H7 (cell line): ENCODE data around the gene FGF14. TPM values are rescaled to one million over a fixed set of nuclear protein-coding genes. Genes with fewer than 3 reads are reported as not detected.

Source experiments
- DNase-seq: peaks from one replicate; pipeline ENCODE4 v3.0.0; 2012
- H3K27me3 ChIP-seq: 2 replicates; pipeline ENCODE4 v1.6.0; 2011; ENCODE audit warnings: mild to moderate bottlenecking, low read length; ENCODE audit not compliant: control insufficient read depth, insufficient read depth
- H3K36me3 ChIP-seq: replicated peaks from 2 replicates; pipeline ENCODE4 v1.5.1; 2011; ENCODE audit warnings: low read length; ENCODE audit not compliant: control insufficient read depth, insufficient read depth
- H3K4me3 ChIP-seq: 2 replicates; pipeline ENCODE4 v1.5.1; 2011; ENCODE audit warnings: low read depth, mild to moderate bottlenecking, control low read depth, low read length, moderate library complexity; ENCODE audit not compliant: insufficient read depth
- total RNA-seq: library from RNA; depleted of rRNA; stranded (reverse); fragments of >200 nt; shearing (Covaris generic); gene quantifications from 2 replicates; pipeline ENCODE4 v1.2.3, GENCODE V29; 2014

FGF14 gene
- total RNA-seq, 1 experiment from 2014 or later = 0.73 TPM

GRCh38 chr13:101965096-101965495, 436.8 kb downstream of the FGF14 start:
- no peak for DNase-seq
- no peaks in the 10 kb centered on the region for H3K36me3 ChIP-seq
- no peaks in the 10 kb centered on the region for H3K27me3 ChIP-seq
- H3K4me3 ChIP-seq = no peak overlapping the region

DNA sequence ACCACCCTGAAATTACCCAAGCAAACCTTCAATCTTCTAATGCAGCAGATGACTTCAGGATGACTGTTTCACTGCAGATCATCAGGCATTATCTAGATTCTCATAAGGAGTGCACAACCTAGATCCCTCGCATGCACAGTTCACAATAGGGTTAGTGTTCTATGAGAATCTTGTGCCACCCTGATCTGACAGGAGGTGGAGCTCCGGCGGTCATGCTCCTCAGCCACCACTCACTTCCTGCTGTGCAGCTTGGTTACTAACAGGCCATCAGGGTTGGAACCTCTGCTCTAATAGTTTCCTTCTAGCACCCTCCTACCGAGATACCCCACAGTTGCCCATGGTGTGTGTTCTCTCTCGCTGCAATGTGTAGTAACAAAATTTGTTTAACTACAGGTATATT, 442.8 kb downstream of the FGF14 start:
- Histone ChIP-seq H3K36me3 (no peaks in the 10 kb centered on the region), H3K27me3 (no peaks in the 10 kb centered on the region), H3K4me3 (no peak overlapping the region)
- no peak for DNase-seq

DNA sequence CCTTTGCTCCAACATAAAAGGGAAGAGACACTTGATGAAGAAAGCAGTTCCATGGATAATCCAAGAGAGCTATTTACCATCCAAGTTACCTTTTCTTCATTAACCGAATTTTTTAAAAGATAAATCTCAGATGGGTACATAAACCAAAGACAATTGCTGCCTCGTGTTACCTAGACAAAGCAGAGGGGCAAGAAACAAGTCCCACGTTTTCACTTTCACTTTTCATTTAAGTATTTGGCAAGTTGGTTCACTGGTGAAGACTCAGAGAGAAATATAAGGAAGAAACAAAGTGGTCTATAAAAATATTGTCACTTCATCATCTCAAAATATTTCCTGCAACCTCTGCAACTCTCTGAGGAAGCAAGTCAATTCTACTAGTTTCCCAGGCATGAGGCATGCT, 446.1 kb downstream of the FGF14 start:
- H3K36me3 ChIP-seq = no peaks in the 10 kb centered on the region
- no peaks in the 10 kb centered on the region for H3K27me3 ChIP-seq
- no peak overlapping the region for H3K4me3 ChIP-seq
- no peak for DNase-seq

GRCh38 chr13:101951114-101951513, 450.7 kb downstream of the FGF14 start:
- Histone ChIP-seq H3K4me3 (no peak overlapping the region), H3K27me3 (no peaks in the 10 kb centered on the region), H3K36me3 (no peaks in the 10 kb centered on the region)
- no peak for DNase-seq

DNA sequence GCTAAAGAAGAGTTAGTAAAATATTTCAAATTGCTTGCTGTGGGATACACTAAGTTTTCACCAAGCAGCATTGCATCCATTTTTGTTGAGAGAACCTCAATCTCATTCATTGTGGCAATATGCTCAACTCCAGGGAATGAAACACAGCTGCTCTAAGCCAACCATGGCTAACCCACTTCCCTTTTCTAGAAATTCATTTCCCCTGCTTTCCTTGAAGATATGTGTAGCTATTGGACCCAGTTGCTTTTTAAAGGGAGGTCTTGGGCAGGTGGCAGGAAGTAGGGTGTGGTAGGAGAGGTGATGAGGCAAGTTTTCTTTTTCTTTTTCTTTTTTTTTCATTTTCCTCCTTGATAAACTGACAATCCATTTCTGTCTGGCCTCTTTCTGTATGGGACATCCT, 452.2 kb downstream of the FGF14 start:
- H3K27me3 ChIP-seq = no peaks in the 10 kb centered on the region
- H3K4me3 ChIP-seq = no peak overlapping the region
- no peak for DNase-seq
- no peaks in the 10 kb centered on the region for H3K36me3 ChIP-seq

DNA sequence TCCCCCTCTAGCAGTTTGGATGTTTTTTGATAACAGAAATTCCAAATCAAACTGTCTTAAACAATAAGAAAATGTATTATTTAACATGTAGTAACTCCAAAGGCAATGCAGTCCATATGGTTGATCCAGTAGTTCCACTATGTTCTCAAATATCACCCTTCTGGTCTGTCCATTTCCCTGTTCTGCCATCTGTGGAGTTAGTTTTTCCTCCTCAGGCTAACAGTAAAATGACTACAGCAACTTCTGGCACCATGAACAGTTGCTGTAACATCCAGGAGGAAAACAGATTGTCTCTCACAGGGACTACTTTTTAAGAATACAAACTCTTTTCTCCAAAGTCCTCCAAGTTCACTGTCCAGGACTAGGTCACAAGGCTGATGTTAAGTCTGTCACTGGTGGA, 455.4 kb downstream of the FGF14 start:
- DNase-seq = no peak
- Histone ChIP-seq H3K36me3 (no peaks in the 10 kb centered on the region), H3K27me3 (no peaks in the 10 kb centered on the region), H3K4me3 (no peak overlapping the region)

DNA sequence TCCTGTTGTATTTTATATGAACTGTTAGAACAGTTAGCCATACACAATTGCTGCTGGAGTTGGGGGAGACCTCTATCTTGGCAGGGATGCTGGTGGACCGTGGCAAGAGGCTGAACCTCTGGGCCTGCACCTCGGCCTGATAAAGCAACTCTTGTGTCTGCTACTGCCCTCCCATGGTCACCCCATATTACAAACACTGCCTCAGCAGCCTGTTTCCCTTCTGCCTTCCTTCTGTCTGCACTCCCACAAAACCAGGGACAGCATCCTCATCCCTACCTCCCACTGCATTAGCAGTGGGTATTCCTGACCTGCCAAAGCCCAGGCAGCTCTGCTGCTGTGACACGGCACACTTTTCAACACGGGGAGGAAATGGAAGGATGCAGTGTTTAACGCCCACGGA, 456.4 kb downstream of the FGF14 start:
- Histone ChIP-seq H3K27me3 (no peaks in the 10 kb centered on the region), H3K4me3 (no peak overlapping the region), H3K36me3 (no peaks in the 10 kb centered on the region)
- peak; percentile 7 for DNase-seq

DNA sequence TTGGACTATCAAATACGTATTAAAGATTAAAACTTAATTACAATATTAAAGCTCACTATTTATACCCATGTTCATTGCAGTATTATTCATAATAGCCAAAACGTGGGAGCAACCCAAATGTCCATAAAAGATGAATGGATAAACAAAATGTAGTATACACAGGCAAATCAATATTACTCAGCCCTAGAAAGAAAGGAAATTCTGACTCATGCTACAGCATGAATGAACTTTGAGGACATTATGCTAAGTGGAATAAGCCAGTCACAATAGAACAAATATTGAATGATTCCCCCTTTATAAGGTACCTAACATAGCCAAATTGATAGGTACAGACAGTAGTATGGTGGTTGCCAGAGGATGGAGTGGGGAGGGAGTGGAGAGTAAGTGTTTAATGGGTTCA, 457.3 kb downstream of the FGF14 start:
- no peak for DNase-seq
- Histone ChIP-seq H3K27me3 (no peaks in the 10 kb centered on the region), H3K36me3 (no peaks in the 10 kb centered on the region), H3K4me3 (no peak overlapping the region)

GRCh38 chr13:101942535-101943157, 459.2 kb downstream of the FGF14 start:
- H3K27me3 ChIP-seq = no peaks in the 10 kb centered on the region
- no peak overlapping the region for H3K4me3 ChIP-seq
- H3K36me3 ChIP-seq = no peaks in the 10 kb centered on the region
- no peak for DNase-seq

GRCh38 chr13:101942038-101942437, 459.8 kb downstream of the FGF14 start:
- Histone ChIP-seq H3K36me3 (no peaks in the 10 kb centered on the region), H3K27me3 (no peaks in the 10 kb centered on the region), H3K4me3 (no peak overlapping the region)
- DNase-seq = peak; percentile 13

- Histone ChIP-seq H3K36me3 (no peaks in the 10 kb centered on the region), H3K27me3 (no peaks in the 10 kb centered on the region), H3K4me3 (no peak overlapping the region)
- peak; percentile 3 for DNase-seq
These were observed 460.6 kb downstream of the FGF14 start for GRCh38 chr13:101941095-101941783.

- H3K27me3 ChIP-seq = no peaks in the 10 kb centered on the region
- DNase-seq = no peak
- no peak overlapping the region for H3K4me3 ChIP-seq
- H3K36me3 ChIP-seq = no peaks in the 10 kb centered on the region
These were observed 462.5 kb downstream of the FGF14 start for GRCh38 chr13:101939370-101939769.

- no peaks in the 10 kb centered on the region for H3K27me3 ChIP-seq
- no peak for DNase-seq
- H3K36me3 ChIP-seq = no peaks in the 10 kb centered on the region
- no peak overlapping the region for H3K4me3 ChIP-seq
These were observed 466.0 kb downstream of the FGF14 start for GRCh38 chr13:101935828-101936227.

- H3K36me3 ChIP-seq = no peaks in the 10 kb centered on the region
- no peak for DNase-seq
- no peak overlapping the region for H3K4me3 ChIP-seq
- H3K27me3 ChIP-seq = no peaks in the 10 kb centered on the region
These were observed 470.7 kb downstream of the FGF14 start for GRCh38 chr13:101931186-101931585.

DNA sequence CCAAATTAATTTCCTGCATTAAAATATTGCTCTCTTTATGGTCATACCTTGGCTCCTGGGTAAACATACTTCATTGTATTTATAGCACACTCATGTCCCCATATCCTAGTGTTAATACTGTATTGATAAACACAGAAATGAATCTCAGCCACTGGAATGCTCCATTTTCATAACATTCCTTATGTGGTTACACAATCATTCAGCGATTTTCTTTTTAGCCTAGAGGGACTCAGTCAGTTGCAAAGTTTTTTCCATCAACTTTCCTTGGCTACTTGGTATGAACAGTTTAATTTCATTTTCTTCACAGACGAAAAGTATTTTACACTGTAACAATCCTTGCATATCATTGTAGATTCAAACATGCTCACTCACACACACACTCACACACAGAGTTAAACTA, 471.5 kb downstream of the FGF14 start:
- Histone ChIP-seq H3K36me3 (no peaks in the 10 kb centered on the region), H3K27me3 (no peaks in the 10 kb centered on the region), H3K4me3 (no peak overlapping the region)
- DNase-seq = no peak
